GM21723 (cell line): ENCODE data around the gene GPATCH11.

Experiments used
- ATAC-seq: cut with Tn5 transposase; IDR thresholded peaks from one replicate; pipeline ENCODE4 v1.9.1; 2021; ENCODE audit warnings: mild to moderate bottlenecking, moderate library complexity; ENCODE audit not compliant: unreplicated experiment

Gene GPATCH11

GRCh38 chr2:37083873-37084794 lies at the start of gene GPATCH11, which contains the start of gene HEATR5B:
Gene GPATCH11 (plus strand): TSS chr2:37084518. CDS start chr2:37088382, 3,864 bp downstream.
Gene HEATR5B (minus strand): TSS chr2:37084372. CDS start chr2:37083414, 958 bp downstream.
- peak; percentile 85 for ATAC-seq

GRCh38 chr2:37037771-37038170 lies 46.5 kb upstream of the GPATCH11 start:
- no peak for ATAC-seq

GRCh38 chr2:37039580-37039979 lies 44.7 kb upstream of the GPATCH11 start:
- ATAC-seq, result no peak

GRCh38 chr2:37052600-37053332 lies 31.6 kb upstream of the GPATCH11 start:
- no peak for ATAC-seq

- ATAC-seq, result no peak
These were observed 24.5 kb upstream of the GPATCH11 start for GRCh38 chr2:37059841-37060240.

GRCh38 chr2:37060446-37060845 lies 23.9 kb upstream of the GPATCH11 start:
- ATAC-seq, result no peak

GRCh38 chr2:37061013-37061711 lies 23.2 kb upstream of the GPATCH11 start:
- no peak for ATAC-seq

- ATAC-seq, result no peak
These were observed 22.5 kb upstream of the GPATCH11 start for GRCh38 chr2:37061776-37062175.

- ATAC-seq, result no peak
These were observed 15.6 kb upstream of the GPATCH11 start for GRCh38 chr2:37068686-37069085.

GRCh38 chr2:37070931-37071330 lies 13.4 kb upstream of the GPATCH11 start:
- ATAC-seq, result no peak

- ATAC-seq, result no peak
These were observed 4.1 kb upstream of the GPATCH11 start for GRCh38 chr2:37080266-37080665.

GRCh38 chr2:37080689-37081088 lies 3.6 kb upstream of the GPATCH11 start:
- no peak for ATAC-seq

GRCh38 chr2:37084797-37085196 lies 479 bp downstream of the GPATCH11 start:
- no peak for ATAC-seq

GRCh38 chr2:37085731-37086147 lies 1.4 kb downstream of the GPATCH11 start:
- ATAC-seq, result no peak

- ATAC-seq, result peak; percentile 80
These were observed 5.7 kb downstream of the GPATCH11 start for GRCh38 chr2:37090019-37090477.

- ATAC-seq, result peak; percentile 53
These were observed 7.6 kb downstream of the GPATCH11 start for GRCh38 chr2:37091873-37092272.

- no peak for ATAC-seq
These were observed 12.2 kb downstream of the GPATCH11 start for GRCh38 chr2:37096568-37096967.

GRCh38 chr2:37098416-37099118 lies 14.2 kb downstream of the GPATCH11 start:
- no peak for ATAC-seq

GRCh38 chr2:37100054-37100453 lies 15.7 kb downstream of the GPATCH11 start:
- ATAC-seq, result no peak

- ATAC-seq, result no peak
These were observed 18.3 kb downstream of the GPATCH11 start for GRCh38 chr2:37102588-37102987.
